Measurements from ENCODE around the gene EYA2. TPM values are rescaled to one million over a fixed set of nuclear protein-coding genes. Genes with fewer than 3 reads are reported as not detected.

The EYA2 gene
- total and polyA plus RNA-seq, 11 donors = 0.30 to 4.2 (median 0.70) TPM

DNA sequence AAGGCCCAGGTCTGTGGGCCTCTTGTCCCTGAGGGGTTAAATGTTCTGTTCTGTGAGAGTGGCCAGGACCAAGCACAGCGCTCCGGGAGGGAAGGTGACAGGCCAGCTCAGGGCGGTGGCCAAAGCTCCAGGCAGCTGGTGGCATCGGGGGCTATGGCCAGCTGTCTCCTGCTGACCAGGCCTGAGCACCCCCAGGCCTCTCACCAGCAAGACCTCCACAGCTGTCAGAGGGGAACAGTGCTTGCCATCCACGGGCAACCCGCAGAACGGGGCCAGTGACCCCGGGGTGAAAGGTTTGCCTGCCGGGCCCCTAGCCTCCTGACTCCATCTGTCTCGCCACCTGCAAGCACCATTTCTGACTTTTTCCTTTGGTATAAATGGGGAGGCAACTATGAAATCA is 46.0 kb downstream of the EYA2 start:
- DNase-seq (no peak), ATAC-seq (no peak)
- TF ChIP-seq, protein P1, sequence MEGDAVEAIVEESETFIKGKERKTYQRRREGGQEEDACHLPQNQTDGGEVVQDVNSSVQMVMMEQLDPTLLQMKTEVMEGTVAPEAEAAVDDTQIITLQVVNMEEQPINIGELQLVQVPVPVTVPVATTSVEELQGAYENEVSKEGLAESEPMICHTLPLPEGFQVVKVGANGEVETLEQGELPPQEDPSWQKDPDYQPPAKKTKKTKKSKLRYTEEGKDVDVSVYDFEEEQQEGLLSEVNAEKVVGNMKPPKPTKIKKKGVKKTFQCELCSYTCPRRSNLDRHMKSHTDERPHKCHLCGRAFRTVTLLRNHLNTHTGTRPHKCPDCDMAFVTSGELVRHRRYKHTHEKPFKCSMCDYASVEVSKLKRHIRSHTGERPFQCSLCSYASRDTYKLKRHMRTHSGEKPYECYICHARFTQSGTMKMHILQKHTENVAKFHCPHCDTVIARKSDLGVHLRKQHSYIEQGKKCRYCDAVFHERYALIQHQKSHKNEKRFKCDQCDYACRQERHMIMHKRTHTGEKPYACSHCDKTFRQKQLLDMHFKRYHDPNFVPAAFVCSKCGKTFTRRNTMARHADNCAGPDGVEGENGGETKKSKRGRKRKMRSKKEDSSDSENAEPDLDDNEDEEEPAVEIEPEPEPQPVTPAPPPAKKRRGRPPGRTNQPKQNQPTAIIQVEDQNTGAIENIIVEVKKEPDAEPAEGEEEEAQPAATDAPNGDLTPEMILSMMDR (IDR thresholded peaks at IDR 0.05) = no peak
- no peak for TF ChIP-seq POLR2A (IDR thresholded peaks at IDR 0.05)
- 60 to 90% (median 75%) methylated on average over 5 to 10 of the region's 10 CpGs for WGBS, 4 donors
- Histone ChIP-seq H3K4me3 (no peak overlapping the region), H3K9me3 (no peaks in the 10 kb centered on the region), H3K4me1 (no peaks in the 10 kb centered on the region), H3K36me3 (no peaks in the 10 kb centered on the region), H3K27me3 (peaks cover 0 to 4% (median 0%) of the 10 kb centered on the region in 9 donors), H3K27ac (no peak overlapping the region)
- intact Hi-C loops (cut with DNase I) = no loop called here

GRCh38 chr20:46941404-46941803 is 46.8 kb downstream of the EYA2 start:
- intact Hi-C loops (cut with DNase I) = no loop called here
- Histone ChIP-seq H3K27ac (no peak overlapping the region), H3K4me3 (no peak overlapping the region), H3K9me3 (no peaks in the 10 kb centered on the region), H3K36me3 (no peaks in the 10 kb centered on the region), H3K4me1 (peaks cover 0 to 4% (median 0%) of the 10 kb centered on the region in 12 donors), H3K27me3 (peaks cover 0 to 4% (median 0%) of the 10 kb centered on the region in 9 donors)
- WGBS, 4 donors = 93 to 100% (median 96%) methylated on average over 2 of the region's 2 CpGs
- no peak for TF ChIP-seq POLR2A (IDR thresholded peaks at IDR 0.05)
- TF ChIP-seq, protein P1 (IDR thresholded peaks at IDR 0.05) = no peak
- no peak for DNase-seq
- no peak for ATAC-seq

- H3K36me3 ChIP-seq = no peaks in the 10 kb centered on the region
- H3K9me3 ChIP-seq = no peaks in the 10 kb centered on the region
- no peak overlapping the region for H3K4me3 ChIP-seq
- no peaks in the 10 kb centered on the region for H3K27me3 ChIP-seq
- intact Hi-C loops (cut with DNase I) = no loop called here
- H3K27ac ChIP-seq = no peak overlapping the region
- ATAC-seq (no peak), DNase-seq (no peak)
- no peak for TF ChIP-seq POLR2A (IDR thresholded peaks at IDR 0.05)
- TF ChIP-seq, protein P1 (IDR thresholded peaks at IDR 0.05) = no peak
- H3K4me1 ChIP-seq = peaks cover 0 to 4% (median 0%) of the 10 kb centered on the region in 12 donors
- 89 to 92% (median 91%) methylated on average over 9 to 11 of the region's 11 CpGs for WGBS, 4 donors
Measured at GRCh38 chr20:46943861-46944591, 49.4 kb downstream of the EYA2 start.

GRCh38 chr20:46945465-46945864 is 50.8 kb downstream of the EYA2 start:
- H3K9me3 ChIP-seq = no peaks in the 10 kb centered on the region
- WGBS, 4 donors = 54 to 63% (median 56%) methylated on average over 8 to 9 of the region's 9 CpGs
- TF ChIP-seq, protein P1 (IDR thresholded peaks at IDR 0.05) = no peak
- no peak for TF ChIP-seq POLR2A (IDR thresholded peaks at IDR 0.05)
- no peaks in the 10 kb centered on the region for H3K27me3 ChIP-seq
- H3K4me1 ChIP-seq = peaks cover 0 to 4% (median 0%) of the 10 kb centered on the region in 12 donors
- no peak overlapping the region for H3K27ac ChIP-seq
- DNase-seq = no peak
- no peaks in the 10 kb centered on the region for H3K36me3 ChIP-seq
- ATAC-seq = peak in 2 of 4 donors; percentile 26 to 56
- intact Hi-C loops (cut with DNase I) = no loop called here
- no peak overlapping the region for H3K4me3 ChIP-seq

Data from heart left ventricle (tissue), 16 donors.